Spleen (tissue), 11 donors: ENCODE measurements around the gene FSTL3. TPM values are rescaled to one million over a fixed set of nuclear protein-coding genes. Genes with fewer than 3 reads are reported as not detected.

Experiments used
- DNase-seq: peaks from one replicate; pipeline ENCODE4 v3.0.0-alpha.2; 2020
- H3K27ac ChIP-seq, 8 donors: fragments of 200-600 bp; sonication (generic) in 7 of 8; 1 replicate in 4 of 8; 2 replicates in 4 of 8; pipeline versions ENCODE4 v1.5.0 to v1.8.0; 2016 to 2021; ENCODE audit warnings: inconsistent platforms in 4 of 8, mild to moderate bottlenecking in 4 of 8, moderate library complexity in 1 of 8
- H3K27me3 ChIP-seq, 7 donors: fragments of 200-600 bp; sonication (generic) in 6 of 7; replicated peaks in 1 of 7; 1 replicate in 4 of 7; 2 replicates in 3 of 7; pipeline versions ENCODE4 v1.5.0 to v1.8.0; 2016 to 2021; ENCODE audit warnings: inconsistent platforms in 3 of 7, mild to moderate bottlenecking in 1 of 7
- H3K36me3 ChIP-seq, 6 donors: fragments of 200-600 bp; sonication (generic) in 5 of 6; 1 replicate in 4 of 6; 2 replicates in 2 of 6; pipeline versions ENCODE4 v1.5.0 to v1.8.0; 2016 to 2021; ENCODE audit warnings: inconsistent platforms in 2 of 6
- H3K4me1 ChIP-seq, 6 donors: fragments of 200-600 bp; sonication (generic) in 5 of 6; 1 replicate in 3 of 6; 2 replicates in 3 of 6; pipeline versions ENCODE4 v1.5.0 to v1.8.0; 2016 to 2021; ENCODE audit warnings: inconsistent platforms in 3 of 6
- H3K4me3 ChIP-seq, 8 donors: fragments of 200-600 bp; sonication (generic) in 7 of 8; 1 replicate in 4 of 8; 2 replicates in 4 of 8; pipeline versions ENCODE4 v1.5.0 to v1.8.0; 2016 to 2021; ENCODE audit warnings: inconsistent platforms in 4 of 8, mild to moderate bottlenecking in 4 of 8, moderate library complexity in 2 of 8
- H3K9me3 ChIP-seq, 8 donors: fragments of 200-600 bp; sonication (generic) in 7 of 8; 1 replicate in 4 of 8; 2 replicates in 4 of 8; pipeline versions ENCODE4 v1.5.0 to v1.8.0; 2016 to 2021; ENCODE audit warnings: inconsistent platforms in 4 of 8
- POLR2A ChIP-seq, 3 donors: fragments of 450-650 bp; IDR thresholded peaks; one replicate each; pipeline ENCODE4 v1.5.1; 2017; ENCODE audit warnings: antibody characterized with exemption in 3 of 3, mild to moderate bottlenecking in 1 of 3
- POLR2AphosphoS5 ChIP-seq, 3 donors: sonication (generic); formaldehyde crosslinking; IDR thresholded peaks; one replicate each; pipeline ENCODE4 v1.5.1; 2017; ENCODE audit warnings: antibody characterized with exemption in 3 of 3
- WGBS, 5 donors: extraction: QIAGEN DNeasy Blood & Tissue Kit in 3 of 5; methylation state at CpG; one replicate each; pipeline versions ENCODE4 v1.1.5 to v1.1.7; 2013 to 2018; 5-methylcytosine and 5-hydroxymethylcytosine counted together
- intact Hi-C: fragments of 100-400 bp; cut with DNase I; formaldehyde crosslinking; loops from one replicate; pipeline ENCODE4 v1.15.0; 2023; ENCODE audit warnings: low total_unique reads
- polyA plus RNA-seq, 3 donors: library from polyadenylated mRNA; stranded (reverse); fragments of 200-250 nt; gene quantifications; one replicate each; pipeline ENCODE4 v1.2.1, GENCODE V29; 2013
- total RNA-seq, 7 donors: library from RNA; depleted of rRNA in 3 of 7; stranded (reverse); fragments of >200 nt in 3 of 7; fragmentation: NEBNext Ultra II Directional in 4 of 7; extraction: Animal tissue kit (Norgen Biotek cat#: 25700) in 4 of 7; gene quantifications; one replicate each; pipeline versions ENCODE4 v1.1.0 to v1.2.1, GENCODE V29; 2016 to 2021
- TF ChIP-seq, protein P1 (sequence below), 11 experiments: fragments of 200-600 bp in 7 of 11; fragments of 450-650 bp in 4 of 11; sonication (generic) in 4 of 11; IDR thresholded peaks in 8 of 11; conservative IDR thresholded peaks in 3 of 11; 1 replicate in 7 of 11; 2 replicates in 4 of 11; pipeline versions ENCODE4 v1.4.0 to v1.8.0; 2016 to 2021; ENCODE audit warnings: antibody characterized with exemption in 11 of 11, inconsistent platforms in 4 of 11, mild to moderate bottlenecking in 1 of 11
- donor health status: healthy with polysubstance abuse.
- donor health status: DM: no; HTN: no; CAD: no; lungs with moderate emphysema.
- donor health status: DM: no; HTN: no; CAD: no.
- donor health status: Bipolar disorder and iron deficiency.
- donor health status: healthy.
- donor health status: DM: no; HTN: no; CAD: no.
- donor health status: DM: yes; HTN: yes; CAD: no.

The FSTL3 gene
- total and polyA plus RNA-seq, 10 donors: 5.6 to 43.4 (median 15.3) TPM

DNA sequence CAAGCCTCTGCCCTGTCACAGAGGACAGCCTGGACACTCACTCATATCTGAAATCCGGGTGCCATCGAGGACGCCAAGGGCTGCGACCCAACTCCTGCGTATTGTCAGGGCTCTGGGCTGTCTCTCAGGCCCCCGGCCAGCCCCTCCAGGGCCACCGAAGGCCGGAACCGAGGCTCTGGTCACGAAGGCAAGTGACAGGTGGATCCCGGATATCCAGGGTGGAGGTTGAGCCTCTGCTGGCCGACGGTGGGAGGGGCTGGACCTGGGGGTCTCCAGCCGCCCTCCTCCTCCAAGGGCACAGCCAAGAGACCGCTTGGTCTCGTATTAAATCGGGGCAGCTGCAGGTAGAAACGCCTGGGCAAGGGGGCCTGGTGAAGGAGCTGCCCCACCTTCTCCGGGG, 18.6 kb upstream of the FSTL3 start:
- TF ChIP-seq POLR2A (IDR thresholded peaks at IDR 0.05): no peak
- TF ChIP-seq, protein P1, sequence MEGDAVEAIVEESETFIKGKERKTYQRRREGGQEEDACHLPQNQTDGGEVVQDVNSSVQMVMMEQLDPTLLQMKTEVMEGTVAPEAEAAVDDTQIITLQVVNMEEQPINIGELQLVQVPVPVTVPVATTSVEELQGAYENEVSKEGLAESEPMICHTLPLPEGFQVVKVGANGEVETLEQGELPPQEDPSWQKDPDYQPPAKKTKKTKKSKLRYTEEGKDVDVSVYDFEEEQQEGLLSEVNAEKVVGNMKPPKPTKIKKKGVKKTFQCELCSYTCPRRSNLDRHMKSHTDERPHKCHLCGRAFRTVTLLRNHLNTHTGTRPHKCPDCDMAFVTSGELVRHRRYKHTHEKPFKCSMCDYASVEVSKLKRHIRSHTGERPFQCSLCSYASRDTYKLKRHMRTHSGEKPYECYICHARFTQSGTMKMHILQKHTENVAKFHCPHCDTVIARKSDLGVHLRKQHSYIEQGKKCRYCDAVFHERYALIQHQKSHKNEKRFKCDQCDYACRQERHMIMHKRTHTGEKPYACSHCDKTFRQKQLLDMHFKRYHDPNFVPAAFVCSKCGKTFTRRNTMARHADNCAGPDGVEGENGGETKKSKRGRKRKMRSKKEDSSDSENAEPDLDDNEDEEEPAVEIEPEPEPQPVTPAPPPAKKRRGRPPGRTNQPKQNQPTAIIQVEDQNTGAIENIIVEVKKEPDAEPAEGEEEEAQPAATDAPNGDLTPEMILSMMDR (IDR thresholded peaks at IDR 0.05 in 8 of 11, conservative IDR thresholded peaks at IDR 0.05 in 3 of 11): no peak
- TF ChIP-seq POLR2AphosphoS5 (IDR thresholded peaks at IDR 0.05): no peak
- peak overlapping the region in 5 of 8 donors; percentile 97 to 99 (median 98) for H3K27ac ChIP-seq
- intact Hi-C loops: no loop called here
- 74 to 86% (median 78%) methylated on average over 6 to 19 of the region's 19 CpGs for WGBS, 5 donors
- peaks cover 46 to 98% (median 80%) of the 10 kb centered on the region in 6 donors for H3K4me1 ChIP-seq
- H3K36me3 ChIP-seq: peaks cover 0 to 69% (median 31%) of the 10 kb centered on the region in 6 donors
- peak; percentile 74 for DNase-seq
- no peaks in the 10 kb centered on the region for H3K27me3 ChIP-seq
- H3K9me3 ChIP-seq: no peaks in the 10 kb centered on the region
- peak overlapping the region in 1 of 8 donors; percentile 1 for H3K4me3 ChIP-seq

DNA sequence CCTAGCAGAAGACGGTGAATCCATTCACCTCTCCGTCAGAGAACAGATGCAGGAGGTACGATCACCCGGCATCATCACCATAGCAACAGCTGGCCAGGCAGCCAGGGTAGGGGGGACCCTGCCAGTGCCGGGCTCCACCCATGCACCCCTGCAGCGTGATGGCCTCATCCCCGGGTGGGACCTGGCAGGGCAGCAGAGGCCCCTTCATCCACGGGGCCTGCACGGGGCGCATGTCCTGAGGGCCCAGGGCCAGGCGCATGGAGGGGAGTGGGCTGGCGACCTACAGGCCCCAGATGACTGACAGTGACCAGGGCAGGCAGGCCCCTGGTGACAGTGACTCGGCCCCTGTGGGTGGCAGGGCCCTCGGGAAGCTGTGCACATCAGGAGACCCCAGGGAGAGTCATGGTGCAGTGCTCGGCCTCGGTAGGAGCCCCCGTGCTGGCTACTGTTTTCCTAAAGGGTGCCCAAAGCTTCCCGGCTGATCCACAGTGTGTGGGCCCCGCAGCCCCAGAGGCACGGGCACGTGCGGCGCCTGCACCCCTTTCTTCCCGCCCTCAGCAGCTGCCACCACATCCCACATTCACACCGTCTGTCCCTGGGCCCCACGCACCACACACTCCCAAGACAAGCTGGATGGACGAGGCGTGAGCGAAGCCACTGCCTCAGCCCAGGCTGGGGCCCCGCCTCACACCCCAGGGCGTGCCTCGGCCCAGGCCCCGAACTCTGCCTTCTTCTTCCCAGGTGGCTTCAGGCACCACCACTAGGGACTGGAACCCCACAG, 17.9 kb upstream of the FSTL3 start:
- intact Hi-C loops: no loop called here
- H3K4me1 ChIP-seq: peaks cover 46 to 92% (median 78%) of the 10 kb centered on the region in 6 donors
- DNase-seq: peak; percentile 76
- WGBS, 5 donors: 70 to 87% (median 81%) methylated on average over 7 to 33 of the region's 33 CpGs
- peak overlapping the region; percentile 61 to 99 (median 98) for H3K27ac ChIP-seq
- peak overlapping the region in 3 of 8 donors; percentile 9 to 100 (median 99) for H3K4me3 ChIP-seq
- no peaks in the 10 kb centered on the region for H3K9me3 ChIP-seq
- no peak for TF ChIP-seq POLR2A (IDR thresholded peaks at IDR 0.05)
- no peak for TF ChIP-seq POLR2AphosphoS5 (IDR thresholded peaks at IDR 0.05)
- TF ChIP-seq, protein P1 (IDR thresholded peaks at IDR 0.05 in 8 of 11, conservative IDR thresholded peaks at IDR 0.05 in 3 of 11): no peak
- H3K36me3 ChIP-seq: peaks cover 0 to 62% (median 25%) of the 10 kb centered on the region in 6 donors
- no peaks in the 10 kb centered on the region for H3K27me3 ChIP-seq

DNA sequence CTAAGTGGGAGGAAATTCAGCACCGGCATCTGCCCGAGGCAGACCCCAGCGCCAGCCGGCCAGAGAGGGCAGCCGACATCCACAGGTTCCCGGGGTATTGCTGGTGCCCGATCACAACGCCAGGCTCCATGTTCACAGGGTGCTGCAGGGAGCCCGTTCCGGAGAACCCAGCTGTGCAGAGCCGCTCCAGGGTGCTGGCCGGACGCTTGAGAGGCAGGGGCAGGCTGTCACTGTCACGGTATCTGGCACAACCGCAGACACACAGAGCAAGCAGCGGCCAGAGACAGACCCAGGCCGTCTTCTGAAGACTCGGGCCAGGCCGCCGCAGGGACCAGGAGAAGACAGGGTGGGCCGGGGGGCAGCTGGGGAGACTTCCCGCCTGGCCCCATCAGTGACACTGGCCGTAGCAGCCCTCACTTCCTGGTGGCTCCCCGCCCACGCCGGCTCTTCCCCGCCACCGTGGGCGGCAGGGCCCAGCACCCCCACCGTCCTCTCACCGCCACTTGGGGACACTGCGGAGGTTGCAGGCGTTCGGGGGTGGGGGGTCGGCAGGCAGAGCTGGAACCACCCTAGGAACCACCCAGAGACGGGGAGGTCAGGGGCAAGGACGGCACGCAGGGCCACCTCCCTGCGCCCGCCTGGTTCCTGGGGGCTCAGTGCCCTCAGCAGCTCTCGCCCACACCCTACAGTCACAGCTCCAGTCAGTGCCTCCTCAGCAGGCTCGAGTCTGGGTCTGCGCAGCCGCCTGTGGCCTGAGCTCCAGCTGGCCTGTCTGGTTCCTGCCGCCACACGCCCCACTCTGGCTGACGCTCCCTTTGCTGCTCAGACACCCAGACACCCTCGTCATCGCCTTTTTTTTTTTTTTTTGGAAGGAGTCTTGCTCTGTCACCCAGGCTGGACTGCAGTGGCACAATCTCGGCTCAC, 17.0 kb upstream of the FSTL3 start:
- Histone ChIP-seq H3K27ac (peak overlapping the region; percentile 84 to 99 (median 98)), H3K9me3 (no peaks in the 10 kb centered on the region), H3K27me3 (no peaks in the 10 kb centered on the region), H3K4me1 (peaks cover 53 to 92% (median 82%) of the 10 kb centered on the region in 6 donors), H3K36me3 (peaks cover 0 to 53% (median 16%) of the 10 kb centered on the region in 6 donors), H3K4me3 (peak overlapping the region in 5 of 8 donors; percentile 6 to 100 (median 98))
- TF ChIP-seq, protein P1 (IDR thresholded peaks at IDR 0.05 in 8 of 11, conservative IDR thresholded peaks at IDR 0.05 in 3 of 11): no peak
- peak in 2 of 3 donors; percentile 51 to 69 for TF ChIP-seq POLR2AphosphoS5 (IDR thresholded peaks at IDR 0.05)
- WGBS, 5 donors: 45 to 81% (median 61%) methylated on average over 30 to 50 of the region's 50 CpGs
- DNase-seq: peak; percentile 88
- intact Hi-C loops: no loop called here
